Peyer's patch (tissue), 4 donors: ENCODE data around the gene LGMN. TPM values are rescaled to one million over a fixed set of nuclear protein-coding genes. Genes with fewer than 3 reads are reported as not detected.

ENCODE experiments used
- DNase-seq, 3 donors: peaks; one replicate each; pipeline ENCODE4 v3.0.0-alpha.2; 2017 to 2019
- H3K27ac ChIP-seq, 4 donors: fragments of 200-600 bp; sonication (generic); one replicate each; pipeline ENCODE4 v1.5.1; 2016 to 2019
- H3K27me3 ChIP-seq, 2 donors: fragments of 200-600 bp; sonication (generic); one replicate each; pipeline ENCODE4 v1.5.1; 2019
- H3K36me3 ChIP-seq, 3 donors: fragments of 200-600 bp; sonication (generic); one replicate each; pipeline ENCODE4 v1.5.1; 2016 to 2019
- H3K4me1 ChIP-seq, 4 donors: fragments of 200-600 bp; sonication (generic); one replicate each; pipeline ENCODE4 v1.5.1; 2016 to 2019
- H3K4me3 ChIP-seq, 4 donors: fragments of 200-600 bp; sonication (generic); 1 replicate in 3 of 4; 2 replicates in 1 of 4; pipeline ENCODE4 v1.5.1; 2016 to 2019; ENCODE audit warnings: mild to moderate bottlenecking in 1 of 4
- H3K9me3 ChIP-seq, 4 donors: fragments of 200-600 bp; sonication (generic); one replicate each; pipeline ENCODE4 v1.5.1; 2016 to 2019; ENCODE audit warnings: mild to moderate bottlenecking in 1 of 4
- CTCF ChIP-seq, 6 experiments: fragments of 450-650 bp in 4 of 6; fragments of 200-600 bp in 2 of 6; sonication (generic) in 1 of 6; IDR thresholded peaks; one replicate each; pipeline ENCODE4 v1.5.1; 2017 to 2019; ENCODE audit warnings: antibody characterized with exemption in 6 of 6, mild to moderate bottlenecking in 3 of 6, moderate library complexity in 1 of 6
- POLR2A ChIP-seq, 2 donors: fragments of 450-650 bp; IDR thresholded peaks; one replicate each; pipeline ENCODE4 v1.5.1; 2017; ENCODE audit warnings: antibody characterized with exemption in 2 of 2, mild to moderate bottlenecking in 2 of 2, moderate library complexity in 2 of 2
- total RNA-seq, 4 donors: library from RNA; depleted of rRNA; stranded (reverse); fragments of >200 nt; gene quantifications; one replicate each; pipeline ENCODE4 v1.1.0, GENCODE V29; 2016

The LGMN gene
- total RNA-seq, 4 donors from 2014 or later = 16.5 to 108 (median 82.5) TPM

- peaks cover 0 to 33% (median 14%) of the 10 kb centered on the region in 4 donors for H3K4me1 ChIP-seq
- peak overlapping the region in 2 of 4 donors; percentile 1 to 13 for H3K4me3 ChIP-seq
- H3K27me3 ChIP-seq = no peaks in the 10 kb centered on the region
- peak overlapping the region in 3 of 4 donors; percentile 56 to 75 (median 56) for H3K27ac ChIP-seq
- TF ChIP-seq POLR2A (IDR thresholded peaks at IDR 0.05) (no peak), CTCF (IDR thresholded peaks at IDR 0.05) (no peak)
- H3K36me3 ChIP-seq = peaks cover 0 to 34% (median 0%) of the 10 kb centered on the region in 3 donors
- DNase-seq = no peak
- no peaks in the 10 kb centered on the region for H3K9me3 ChIP-seq
These were observed 92.8 kb downstream of the LGMN start for GRCh38 chr14:92655419-92656201.

- H3K27ac ChIP-seq = peak overlapping the region in 2 of 4 donors; percentile 56 to 88
- no peak for TF ChIP-seq POLR2A (IDR thresholded peaks at IDR 0.05)
- no peak for TF ChIP-seq CTCF (IDR thresholded peaks at IDR 0.05)
- H3K36me3 ChIP-seq = peaks cover 0 to 22% (median 0%) of the 10 kb centered on the region in 3 donors
- H3K4me3 ChIP-seq = peak overlapping the region in 2 of 4 donors; percentile 30 to 53
- no peaks in the 10 kb centered on the region for H3K9me3 ChIP-seq
- no peak for DNase-seq
- H3K4me1 ChIP-seq = peaks cover 0 to 26% (median 12%) of the 10 kb centered on the region in 4 donors
- H3K27me3 ChIP-seq = no peaks in the 10 kb centered on the region
These were observed 94.1 kb downstream of the LGMN start for GRCh38 chr14:92654239-92654901.

Other genes with a start within 250 kb of the LGMN start
- 10 to 100 TPM; 15.4 to 53.6 (median 39.7) TPM for gene RIN3, start 234.8 kb downstream of the LGMN start, total RNA-seq
- gene GOLGA5, start 45.7 kb upstream of the LGMN start, total RNA-seq = 10 to 100 TPM; 29.9 to 49.5 (median 34.6) TPM
- gene CHGA, start 174.5 kb upstream of the LGMN start, total RNA-seq = 100 to 1,000 TPM; 116 to 425 (median 310) TPM